ENCODE results near the gene BABAM2.

The BABAM2 gene

DNA sequence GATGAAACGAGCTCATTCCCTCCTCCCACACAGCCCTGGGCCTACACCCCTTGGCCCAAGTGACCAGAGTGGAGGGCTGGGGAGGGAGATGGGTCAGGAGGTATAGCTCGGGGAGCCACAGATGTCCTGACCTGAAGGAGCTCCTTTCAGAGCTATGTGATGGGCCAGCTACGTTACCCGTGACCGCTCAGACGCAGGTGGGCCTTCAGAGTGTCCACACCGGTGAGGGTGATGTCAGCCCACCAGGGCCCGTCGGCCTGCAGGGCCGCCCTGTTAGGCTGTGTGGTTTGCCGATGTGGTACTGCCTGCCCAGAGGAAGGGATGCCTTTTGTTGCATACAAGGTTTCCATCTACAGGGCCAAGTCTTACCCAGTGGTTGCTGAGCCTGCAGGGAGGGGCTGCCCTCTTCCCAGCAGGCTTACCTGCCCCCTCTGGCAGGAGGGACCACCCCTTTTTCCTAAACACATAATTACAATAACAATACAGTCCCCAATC is 460.3 kb downstream of the BABAM2 start:
- Histone ChIP-seq H3K36me3 (ENCODE audit: low read length) (no peaks in the 10 kb centered on the region), H3K9me2 (replicated peaks; ENCODE audit: insufficient read depth, low read length) (no peaks in the 10 kb centered on the region)

DNA sequence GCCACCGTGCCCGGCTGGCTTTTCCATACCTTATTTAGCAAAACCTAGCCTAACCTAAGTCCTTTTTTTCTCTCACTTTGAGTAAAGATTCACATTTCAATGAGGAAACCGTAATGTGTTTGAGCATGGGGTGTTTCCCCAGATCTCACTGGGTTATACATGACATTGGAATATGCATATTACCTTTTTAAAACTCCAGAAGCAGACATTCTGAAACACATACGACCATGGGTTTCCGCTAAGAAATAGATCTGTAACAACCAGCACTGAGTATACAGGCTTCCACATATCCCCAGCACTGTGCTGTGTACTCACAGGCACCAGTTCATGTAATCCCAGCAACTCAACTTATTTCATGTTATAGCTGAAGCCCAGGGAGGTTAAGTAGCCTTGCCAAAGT is 461.1 kb downstream of the BABAM2 start:
- no peak overlapping the region for H3K27ac ChIP-seq (ENCODE audit: low read depth, low read length)

More for the DNA sequence above, 460.3 kb downstream of the BABAM2 start:
- Histone ChIP-seq H3K79me2 (ENCODE audit: insufficient read depth, low read length) (no peaks in the 10 kb centered on the region), H3K4me2 (ENCODE audit: low read depth, low read length, poor library complexity, severe bottlenecking) (no peak overlapping the region), H3K9ac (ENCODE audit: low read length) (no peak overlapping the region), H3K4me3 (ENCODE audit: insufficient read depth, low read length, poor library complexity, severe bottlenecking) (no peak overlapping the region), H3F3A (ENCODE audit: insufficient read depth) (no peaks in the 10 kb centered on the region), H3K27me3 (ENCODE audit: low read length) (no peaks in the 10 kb centered on the region), H2AFZ (ENCODE audit: low read depth, low read length, severe bottlenecking) (no peak overlapping the region), H4K20me1 (ENCODE audit: low read depth, low read length) (no peaks in the 10 kb centered on the region), H3K27ac (ENCODE audit: low read depth, low read length) (no peak overlapping the region), H3K9me3 (ENCODE audit: insufficient read depth, low read length) (no peaks in the 10 kb centered on the region)
- TF ChIP-seq, protein P1, sequence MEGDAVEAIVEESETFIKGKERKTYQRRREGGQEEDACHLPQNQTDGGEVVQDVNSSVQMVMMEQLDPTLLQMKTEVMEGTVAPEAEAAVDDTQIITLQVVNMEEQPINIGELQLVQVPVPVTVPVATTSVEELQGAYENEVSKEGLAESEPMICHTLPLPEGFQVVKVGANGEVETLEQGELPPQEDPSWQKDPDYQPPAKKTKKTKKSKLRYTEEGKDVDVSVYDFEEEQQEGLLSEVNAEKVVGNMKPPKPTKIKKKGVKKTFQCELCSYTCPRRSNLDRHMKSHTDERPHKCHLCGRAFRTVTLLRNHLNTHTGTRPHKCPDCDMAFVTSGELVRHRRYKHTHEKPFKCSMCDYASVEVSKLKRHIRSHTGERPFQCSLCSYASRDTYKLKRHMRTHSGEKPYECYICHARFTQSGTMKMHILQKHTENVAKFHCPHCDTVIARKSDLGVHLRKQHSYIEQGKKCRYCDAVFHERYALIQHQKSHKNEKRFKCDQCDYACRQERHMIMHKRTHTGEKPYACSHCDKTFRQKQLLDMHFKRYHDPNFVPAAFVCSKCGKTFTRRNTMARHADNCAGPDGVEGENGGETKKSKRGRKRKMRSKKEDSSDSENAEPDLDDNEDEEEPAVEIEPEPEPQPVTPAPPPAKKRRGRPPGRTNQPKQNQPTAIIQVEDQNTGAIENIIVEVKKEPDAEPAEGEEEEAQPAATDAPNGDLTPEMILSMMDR (IDR thresholded peaks at IDR 0.05; ENCODE audit: insufficient read depth, low read length, poor library complexity, severe bottlenecking): no peak
- no peak for TF ChIP-seq EZH2phosphoT487 (conservative IDR thresholded peaks at IDR 0.05; ENCODE audit: low read length)

DNA sequence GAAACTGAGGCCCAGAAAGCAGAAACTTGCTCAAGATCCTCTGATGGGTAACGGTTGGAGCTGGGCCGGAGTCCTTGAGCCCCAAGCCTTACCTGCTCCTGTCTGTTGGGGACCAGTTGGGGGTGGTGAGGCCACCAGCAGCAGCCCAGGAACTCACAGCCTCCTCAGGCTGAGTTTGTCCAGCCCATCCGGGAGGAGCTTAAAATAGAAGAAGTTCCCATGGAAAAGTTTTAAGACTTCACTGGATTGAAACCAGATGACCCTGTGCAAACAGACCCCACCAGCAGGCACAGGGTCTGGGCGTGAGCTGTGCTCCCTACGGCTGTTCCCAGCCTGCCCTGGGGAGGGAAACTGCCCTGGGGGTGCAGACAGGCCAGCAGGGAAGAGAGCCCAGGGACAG is 461.6 kb downstream of the BABAM2 start:
- H3F3A ChIP-seq (ENCODE audit: insufficient read depth): no peaks in the 10 kb centered on the region
- H2AFZ ChIP-seq (ENCODE audit: low read depth, low read length, severe bottlenecking): no peak overlapping the region
- H3K4me3 ChIP-seq (ENCODE audit: insufficient read depth, low read length, poor library complexity, severe bottlenecking): no peak overlapping the region
- H3K27me3 ChIP-seq (ENCODE audit: low read length): no peaks in the 10 kb centered on the region
- H3K36me3 ChIP-seq (ENCODE audit: low read length): no peaks in the 10 kb centered on the region
- no peaks in the 10 kb centered on the region for H3K9me2 ChIP-seq (replicated peaks; ENCODE audit: insufficient read depth, low read length)
- no peaks in the 10 kb centered on the region for H3K9me3 ChIP-seq (ENCODE audit: insufficient read depth, low read length)
- H3K79me2 ChIP-seq (ENCODE audit: insufficient read depth, low read length): no peaks in the 10 kb centered on the region
- TF ChIP-seq EZH2phosphoT487 (conservative IDR thresholded peaks at IDR 0.05; ENCODE audit: low read length): no peak
- TF ChIP-seq, protein P1 (IDR thresholded peaks at IDR 0.05; ENCODE audit: insufficient read depth, low read length, poor library complexity, severe bottlenecking): no peak
- no peak overlapping the region for H3K9ac ChIP-seq (ENCODE audit: low read length)
- no peak overlapping the region for H3K27ac ChIP-seq (ENCODE audit: low read depth, low read length)
- no peak overlapping the region for H3K4me2 ChIP-seq (ENCODE audit: low read depth, low read length, poor library complexity, severe bottlenecking)
- H4K20me1 ChIP-seq (ENCODE audit: low read depth, low read length): no peaks in the 10 kb centered on the region

More for the DNA sequence above, 461.1 kb downstream of the BABAM2 start:
- Histone ChIP-seq H3K9me3 (ENCODE audit: insufficient read depth, low read length) (no peaks in the 10 kb centered on the region), H3K9ac (ENCODE audit: low read length) (no peak overlapping the region), H4K20me1 (ENCODE audit: low read depth, low read length) (no peaks in the 10 kb centered on the region), H3K4me3 (ENCODE audit: insufficient read depth, low read length, poor library complexity, severe bottlenecking) (no peak overlapping the region), H3K36me3 (ENCODE audit: low read length) (no peaks in the 10 kb centered on the region), H3K9me2 (replicated peaks; ENCODE audit: insufficient read depth, low read length) (no peaks in the 10 kb centered on the region), H3K79me2 (ENCODE audit: insufficient read depth, low read length) (no peaks in the 10 kb centered on the region), H3K4me2 (ENCODE audit: low read depth, low read length, poor library complexity, severe bottlenecking) (no peak overlapping the region), H2AFZ (ENCODE audit: low read depth, low read length, severe bottlenecking) (no peak overlapping the region), H3F3A (ENCODE audit: insufficient read depth) (no peaks in the 10 kb centered on the region), H3K27me3 (ENCODE audit: low read length) (no peaks in the 10 kb centered on the region)
- TF ChIP-seq, protein P1 (IDR thresholded peaks at IDR 0.05; ENCODE audit: insufficient read depth, low read length, poor library complexity, severe bottlenecking): no peak
- TF ChIP-seq EZH2phosphoT487 (conservative IDR thresholded peaks at IDR 0.05; ENCODE audit: low read length): no peak

Measured in SU-DHL-6 (cell line).